Stimulated activated CD8-positive, alpha-beta memory T cell treated with anti-CD3 and anti-CD28 coated beads, Interleukin-7, amount 100 ng/mL, for 4 hours (primary cell): ENCODE data around the gene CSF1R.

ENCODE experiments used
- DNase-seq, 2 donors: peaks; one replicate each; pipeline ENCODE4 v3.0.0-alpha.2; 2020; ENCODE audit warnings: low read depth in 2 of 2

The CSF1R gene

GRCh38 chr5:150085950-150086715, at the start of gene CSF1R:
TSS of gene CSF1R (minus strand) at chr5:150086554. CDS start at chr5:150086427, 127 bp downstream.
- no peak for DNase-seq

GRCh38 chr5:150135557-150136304, 49.4 kb upstream of the CSF1R start:
- no peak for DNase-seq

GRCh38 chr5:150134198-150134588, 47.8 kb upstream of the CSF1R start:
- DNase-seq, result no peak

GRCh38 chr5:150133581-150134197, 47.3 kb upstream of the CSF1R start:
- no peak for DNase-seq

GRCh38 chr5:150132740-150133139, 46.4 kb upstream of the CSF1R start:
- no peak for DNase-seq

GRCh38 chr5:150131978-150132694, 45.8 kb upstream of the CSF1R start:
- no peak for DNase-seq

- no peak for DNase-seq
Observed at GRCh38 chr5:150131461-150131860, 45.1 kb upstream of the CSF1R start.

GRCh38 chr5:150130493-150130922, 44.2 kb upstream of the CSF1R start:
- no peak for DNase-seq

- DNase-seq, result peak; percentile 10 to 17
Observed at GRCh38 chr5:150129813-150130492, 43.6 kb upstream of the CSF1R start.

GRCh38 chr5:150129454-150129812, 43.1 kb upstream of the CSF1R start:
- DNase-seq, result no peak

GRCh38 chr5:150126921-150127265, 40.5 kb upstream of the CSF1R start:
- no peak for DNase-seq

GRCh38 chr5:150126199-150126920, 40.0 kb upstream of the CSF1R start:
- DNase-seq, result no peak

- DNase-seq, result no peak
Observed at GRCh38 chr5:150125334-150125733, 39.0 kb upstream of the CSF1R start.

GRCh38 chr5:150124596-150124995, 38.2 kb upstream of the CSF1R start:
- no peak for DNase-seq

GRCh38 chr5:150124111-150124557, 37.8 kb upstream of the CSF1R start:
- DNase-seq, result no peak

GRCh38 chr5:150123542-150123941, 37.2 kb upstream of the CSF1R start:
- no peak for DNase-seq

GRCh38 chr5:150122536-150123481, 36.5 kb upstream of the CSF1R start:
- no peak for DNase-seq

- no peak for DNase-seq
Observed at GRCh38 chr5:150122158-150122510, 35.8 kb upstream of the CSF1R start.

GRCh38 chr5:150121448-150122157, 35.2 kb upstream of the CSF1R start:
- no peak for DNase-seq
